Ishikawa (cell line): Measurements from ENCODE around the gene ARNT2.

Source experiments
- RAD21 ChIP-seq: IDR thresholded peaks from 2 replicates; pipeline ENCODE4 v1.6.1; 2012; ENCODE audit warnings: low read depth
- TF ChIP-seq, protein P1 (sequence below): IDR thresholded peaks from 2 replicates; pipeline ENCODE4 v1.6.1; 2012

DNA sequence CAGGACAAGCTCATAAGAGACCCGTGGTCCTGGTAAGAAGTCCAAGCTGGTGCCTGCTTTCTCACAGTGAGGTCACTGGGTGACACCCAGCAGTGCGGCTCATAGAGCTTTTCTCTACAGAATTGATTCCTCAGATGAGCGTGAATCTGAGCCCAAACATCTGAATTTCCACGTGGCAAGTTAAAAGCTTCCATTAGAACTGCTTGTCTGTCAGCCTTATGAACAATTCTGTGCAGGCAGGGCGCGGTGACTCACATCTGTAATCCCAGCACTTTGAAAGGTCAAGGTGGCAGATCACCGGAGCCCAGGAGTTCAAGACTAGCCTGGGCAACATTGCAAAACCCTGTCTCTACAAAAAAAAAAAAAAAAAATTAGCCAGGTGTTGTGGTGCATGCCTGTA, 177.8 kb downstream of the ARNT2 start:
- TF ChIP-seq, protein P1, sequence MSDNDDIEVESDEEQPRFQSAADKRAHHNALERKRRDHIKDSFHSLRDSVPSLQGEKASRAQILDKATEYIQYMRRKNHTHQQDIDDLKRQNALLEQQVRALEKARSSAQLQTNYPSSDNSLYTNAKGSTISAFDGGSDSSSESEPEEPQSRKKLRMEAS, result no peak
- TF ChIP-seq RAD21, result no peak
